HL-60 (cell line): Measurements from ENCODE around the gene LINGO3.

Experiments used
- DNase-seq, 2 experiments: peaks; one replicate each; pipeline ENCODE4 v3.0.0-alpha.2; 2010 to 2020; ENCODE audit warnings: low read depth in 1 of 2, low spot score in 1 of 2
- H3K27ac ChIP-seq: fragments of 250-450 bp; sonication (Bioruptor Pico); replicated peaks from 2 replicates; pipeline ENCODE4 v1.5.1; 2020; ENCODE audit warnings: mild to moderate bottlenecking, moderate library complexity
- H3K27me3 ChIP-seq: fragments of 250-450 bp; sonication (Bioruptor Pico); 2 replicates; pipeline ENCODE4 v1.5.1; 2021; ENCODE audit warnings: mild to moderate bottlenecking, moderate library complexity; ENCODE audit not compliant: insufficient read depth, poor library complexity, severe bottlenecking
- H3K4me3 ChIP-seq: replicated peaks from 2 replicates; pipeline ENCODE4 v1.5.1; 2011; ENCODE audit warnings: mild to moderate bottlenecking, control low read depth, low read length; ENCODE audit not compliant: insufficient read depth
- CTCF ChIP-seq: IDR thresholded peaks from one replicate; pipeline ENCODE4 v1.5.1; 2011; ENCODE audit warnings: low read length, control low read depth, inconsistent platforms; ENCODE audit not compliant: insufficient read depth
- GABPA ChIP-seq: IDR thresholded peaks from 2 replicates; pipeline ENCODE4 v1.6.1; 2012; ENCODE audit warnings: low read depth
- POLR2AphosphoS5 ChIP-seq: IDR thresholded peaks from 2 replicates; pipeline ENCODE4 v1.6.1; 2012; ENCODE audit warnings: low read depth
- REST ChIP-seq: IDR thresholded peaks from 2 replicates; pipeline ENCODE4 v1.6.1; 2012; ENCODE audit warnings: low read depth; ENCODE audit not compliant: insufficient replicate concordance
- SPI1 ChIP-seq: IDR thresholded peaks from 2 replicates; pipeline ENCODE4 v1.6.1; 2012; ENCODE audit warnings: low read depth, mild to moderate bottlenecking, borderline replicate concordance

Gene LINGO3

GRCh38 chr19:2315121-2315817, 7.3 kb upstream of the LINGO3 start:
- no peak for TF ChIP-seq GABPA
- no peak for TF ChIP-seq REST
- TF ChIP-seq CTCF: no peak
- TF ChIP-seq SPI1: no peak
- TF ChIP-seq POLR2AphosphoS5: no peak
- no peaks in the 10 kb centered on the region for H3K27me3 ChIP-seq
- peak overlapping the region; percentile 10; the same call in 1 of the 2 replicates for H3K4me3 ChIP-seq
- no peak for DNase-seq
- peak overlapping the region; percentile 53 for H3K27ac ChIP-seq

GRCh38 chr19:2312820-2313501, 5.0 kb upstream of the LINGO3 start:
- no peak overlapping the region for H3K27ac ChIP-seq
- DNase-seq: no peak
- H3K27me3 ChIP-seq: no peaks in the 10 kb centered on the region
- TF ChIP-seq POLR2AphosphoS5: no peak
- TF ChIP-seq SPI1: no peak
- no peak for TF ChIP-seq GABPA
- TF ChIP-seq REST: no peak
- TF ChIP-seq CTCF: no peak
- no peak overlapping the region for H3K4me3 ChIP-seq

- H3K27me3 ChIP-seq: peaks cover 14% of the 10 kb centered on the region
- H3K4me3 ChIP-seq: no peak overlapping the region
- TF ChIP-seq REST: no peak
- TF ChIP-seq GABPA: no peak
- no peak for TF ChIP-seq SPI1
- TF ChIP-seq POLR2AphosphoS5: no peak
- TF ChIP-seq CTCF: no peak
Measured at GRCh38 chr19:2311093-2311492, 3.1 kb upstream of the LINGO3 start.

More at GRCh38 chr19:2311093-2311492, 3.1 kb upstream of the LINGO3 start:
- no peak for DNase-seq
- H3K27ac ChIP-seq: no peak overlapping the region
